H1 (cell line): ENCODE results near the gene PRKCD. TPM values are rescaled to one million over a fixed set of nuclear protein-coding genes. Genes with fewer than 3 reads are reported as not detected.

Experiments used
- CTCF ChIA-PET: fragments of 300-600 bp; sonication (Branson Sonifier 250); formaldehyde crosslinking; loops from one replicate; lab custom pipeline; 2021; ENCODE audit not compliant: partially characterized antibody; lab: Charles Lee
- POLR2A ChIA-PET: fragments of 300-600 bp; sonication (Branson Sonifier 250); formaldehyde crosslinking; loops from one replicate; lab custom pipeline; 2021; ENCODE audit warnings: inconsistent platforms; ENCODE audit not compliant: partially characterized antibody; lab: Charles Lee
- DNase-seq, 2 experiments: peaks; one replicate each; pipeline versions ENCODE4 v3.0.0 to v3.0.0-alpha.2; 2010 to 2022; ENCODE audit warnings: low spot score in 2 of 2, low read depth in 1 of 2, mixed read lengths in 1 of 2
- FAIRE-seq: peaks from 2 replicates; lab custom pipeline; 2011; peaks lifted over from hg19 to GRCh38; lab: Jason Lieb, UNC
- H2AFZ ChIP-seq: 2 replicates; pipeline ENCODE4 v1.8.1; 2012; ENCODE audit warnings: low read length, inconsistent platforms
- H2AK5ac ChIP-seq: 2 replicates; pipeline ENCODE4 v1.6.1; 2013; ENCODE audit warnings: low read depth, low read length
- H2BK120ac ChIP-seq: replicated peaks from 2 replicates; pipeline ENCODE3; 2013; ENCODE audit warnings: low read depth, low read length, inconsistent platforms
- H2BK12ac ChIP-seq: 2 replicates; pipeline ENCODE4 v1.6.1; 2013; ENCODE audit warnings: low read depth, low read length
- H2BK15ac ChIP-seq: 2 replicates; pipeline ENCODE4 v1.6.1; 2013; ENCODE audit warnings: low read length
- H2BK20ac ChIP-seq: 2 replicates; pipeline ENCODE4 v1.6.1; 2013; ENCODE audit warnings: low read length
- H2BK5ac ChIP-seq: 2 replicates; pipeline ENCODE4 v1.6.1; 2013; ENCODE audit warnings: low read depth, low read length
- H3K14ac ChIP-seq: 2 replicates; pipeline ENCODE4 v1.6.1; 2013; ENCODE audit warnings: inconsistent platforms; ENCODE audit not compliant: insufficient read length
- H3K18ac ChIP-seq: 2 replicates; pipeline ENCODE4 v1.6.1; 2013; ENCODE audit warnings: low read length; ENCODE audit errors: extremely low read depth
- H3K23ac ChIP-seq: 2 replicates; pipeline ENCODE4 v1.6.1; 2013; ENCODE audit warnings: inconsistent platforms; ENCODE audit not compliant: insufficient read length
- H3K23me2 ChIP-seq: 2 replicates; pipeline ENCODE4 v1.6.1; 2013; ENCODE audit warnings: low read depth, low read length
- H3K27ac ChIP-seq: 2 replicates; pipeline ENCODE4 v1.6.1; 2011; ENCODE audit warnings: low read depth, low read length, inconsistent platforms
- H3K27me3 ChIP-seq, 4 experiments: replicated peaks in 1 of 4; 1 replicate in 1 of 4; 2 replicates in 3 of 4; pipeline versions ENCODE4 v1.6.1 to v1.8.1; 2011 to 2013; ENCODE audit warnings: low read length in 3 of 4, mild to moderate bottlenecking in 3 of 4, inconsistent platforms in 2 of 4, mixed read lengths in 2 of 4, moderate library complexity in 1 of 4; ENCODE audit not compliant: control insufficient read depth in 3 of 4, insufficient read depth in 3 of 4; ENCODE audit errors: extremely low read depth in 1 of 4
- H3K36me3 ChIP-seq, 4 experiments: 2 replicates each; pipeline versions ENCODE4 v1.6.1 to v1.8.1; 2011 to 2013; ENCODE audit warnings: mild to moderate bottlenecking in 4 of 4, low read length in 3 of 4, moderate library complexity in 2 of 4, control low read depth in 1 of 4, inconsistent platforms in 1 of 4; ENCODE audit not compliant: insufficient read depth in 4 of 4, control insufficient read depth in 2 of 4
- H3K4ac ChIP-seq: replicated peaks from 2 replicates; pipeline ENCODE3; 2013; ENCODE audit warnings: low read length, low read depth, mixed read lengths, inconsistent platforms; ENCODE audit not compliant: insufficient read length
- H3K4me1 ChIP-seq, 4 experiments: replicated peaks in 1 of 4; 1 replicate in 1 of 4; 2 replicates in 3 of 4; pipeline versions ENCODE4 v1.6.1 to v1.8.1; 2011 to 2013; ENCODE audit warnings: low read length in 3 of 4, inconsistent platforms in 2 of 4, mixed read lengths in 1 of 4; ENCODE audit not compliant: insufficient read depth in 4 of 4, control insufficient read depth in 3 of 4
- H3K4me2 ChIP-seq, 2 experiments: 2 replicates each; pipeline versions ENCODE4 v1.6.1 to v1.8.1; 2011 to 2013; ENCODE audit warnings: low read depth in 2 of 2, low read length in 2 of 2, control low read depth in 1 of 2, inconsistent platforms in 1 of 2, mild to moderate bottlenecking in 1 of 2; ENCODE audit not compliant: insufficient read depth in 1 of 2
- H3K4me3 ChIP-seq, 4 experiments: fragments of 200-600, 300-600 bp in 1 of 4; sonication (generic), shearing (Covaris generic), sonication (Bioruptor Twin) in 1 of 4; 2 replicates each; pipeline versions ENCODE4 v1.5.1 to v1.8.1; 2011 to 2016; ENCODE audit warnings: low read length in 4 of 4, low read depth in 3 of 4, control low read depth in 2 of 4, inconsistent platforms in 2 of 4, mild to moderate bottlenecking in 2 of 4, mixed read lengths in 1 of 4, moderate library complexity in 1 of 4; ENCODE audit not compliant: insufficient read depth in 2 of 4; ENCODE audit errors: extremely low read depth in 1 of 4
- H3K56ac ChIP-seq: replicated peaks from 2 replicates; pipeline ENCODE3; 2013; ENCODE audit warnings: low read depth, mild to moderate bottlenecking, mixed read lengths, low read length, inconsistent platforms; ENCODE audit not compliant: insufficient read length
- H3K79me1 ChIP-seq: 2 replicates; pipeline ENCODE4 v1.6.1; 2013; ENCODE audit warnings: low read depth, low read length, control low read depth
- H3K79me2 ChIP-seq, 2 experiments: 2 replicates each; pipeline versions ENCODE4 v1.6.1 to v1.8.1; 2012 to 2013; ENCODE audit warnings: low read length in 2 of 2, mild to moderate bottlenecking in 2 of 2, inconsistent platforms in 1 of 2; ENCODE audit not compliant: insufficient read depth in 2 of 2, control insufficient read depth in 1 of 2
- H3K9ac ChIP-seq, 4 experiments: replicated peaks in 1 of 4; 1 replicate in 1 of 4; 2 replicates in 3 of 4; pipeline versions ENCODE4 v1.6.1 to v1.8.1; 2011 to 2013; ENCODE audit warnings: low read depth in 3 of 4, low read length in 3 of 4, control low read depth in 2 of 4, mild to moderate bottlenecking in 2 of 4, moderate library complexity in 2 of 4, inconsistent platforms in 1 of 4; ENCODE audit errors: extremely low read depth in 1 of 4
- H3K9me3 ChIP-seq, 2 experiments: 2 replicates each; pipeline versions ENCODE4 v1.6.1 to v1.8.1; 2012 to 2013; ENCODE audit warnings: mild to moderate bottlenecking in 2 of 2, moderate library complexity in 2 of 2, control low read depth in 1 of 2, inconsistent platforms in 1 of 2, low read depth in 1 of 2, low read length in 1 of 2, mixed read lengths in 1 of 2; ENCODE audit not compliant: insufficient read depth in 2 of 2
- H4K20me1 ChIP-seq, 2 experiments: replicated peaks in 1 of 2; 2 replicates each; pipeline versions ENCODE3 to v1.8.1; 2011 to 2013; ENCODE audit warnings: inconsistent platforms in 2 of 2, low read length in 2 of 2, mild to moderate bottlenecking in 1 of 2; ENCODE audit not compliant: insufficient read depth in 2 of 2, control insufficient read depth in 1 of 2
- H4K5ac ChIP-seq: 2 replicates; pipeline ENCODE4 v1.6.1; 2013; ENCODE audit warnings: low read length, low read depth, mixed read lengths, inconsistent platforms; ENCODE audit not compliant: insufficient read length
- H4K8ac ChIP-seq: 2 replicates; pipeline ENCODE4 v1.8.0; 2013; ENCODE audit warnings: mild to moderate bottlenecking, moderate library complexity, low read length, inconsistent platforms; ENCODE audit not compliant: insufficient read depth; ENCODE audit errors: extremely low read depth
- H4K91ac ChIP-seq: replicated peaks from 2 replicates; pipeline ENCODE3; 2013; ENCODE audit warnings: low read length, mixed read lengths, inconsistent platforms; ENCODE audit not compliant: insufficient read length
- BACH1 ChIP-seq: IDR thresholded peaks from 2 replicates; pipeline ENCODE4 v1.6.1; 2012; ENCODE audit warnings: low read length, improper control_type of control experiment
- CHD1 ChIP-seq: IDR thresholded peaks from 2 replicates; pipeline ENCODE4 v1.6.1; 2012; ENCODE audit warnings: low read depth, low read length, improper control_type of control experiment
- CHD2 ChIP-seq: IDR thresholded peaks from 2 replicates; pipeline ENCODE4 v1.6.1; 2012; ENCODE audit warnings: low read length, improper control_type of control experiment
- GABPA ChIP-seq: IDR thresholded peaks from 2 replicates; pipeline ENCODE4 v1.6.1; 2011; ENCODE audit warnings: mild to moderate bottlenecking, low read length, moderate library complexity, borderline replicate concordance; ENCODE audit not compliant: insufficient read depth
- KDM1A ChIP-seq: fragments of 200-600, 300-600 bp; sonication (generic); IDR thresholded peaks from 2 replicates; pipeline ENCODE4 v1.7.1; 2016; ENCODE audit warnings: mild to moderate bottlenecking, low read length, borderline replicate concordance
- KDM5A ChIP-seq: fragments of 200-600 bp; IDR thresholded peaks from 2 replicates; pipeline ENCODE4 v1.7.1; 2012; ENCODE audit warnings: mild to moderate bottlenecking, low read length, inconsistent platforms, mixed read lengths
- MAX ChIP-seq: IDR thresholded peaks from 2 replicates; pipeline ENCODE4 v1.6.1; 2012; ENCODE audit warnings: inconsistent platforms
- NRF1 ChIP-seq: IDR thresholded peaks from 2 replicates; pipeline ENCODE4 v1.6.1; 2011; ENCODE audit warnings: mild to moderate bottlenecking, low read depth, low read length, improper control_type of control experiment
- SAP30 ChIP-seq: fragments of 300-600 bp; sonication (generic); IDR thresholded peaks from 2 replicates; pipeline ENCODE4 v1.7.1; 2012; ENCODE audit warnings: low read length, moderate library complexity, mild to moderate bottlenecking, inconsistent platforms; ENCODE audit not compliant: insufficient read depth, insufficient replicate concordance
- TAF1 ChIP-seq: IDR thresholded peaks from 2 replicates; pipeline ENCODE4 v1.6.1; 2011; ENCODE audit warnings: mild to moderate bottlenecking, low read depth, low read length
- TCF12 ChIP-seq: IDR thresholded peaks from 2 replicates; pipeline ENCODE4 v1.6.1; 2011; ENCODE audit warnings: low read depth, mild to moderate bottlenecking, low read length
- WGBS, 2 experiments: shearing (Covaris generic) in 1 of 2; methylation state at CpG; one replicate each; pipeline versions ENCODE4 v1.1.6 to v1.1.7; 2013 to 2015; ENCODE audit warnings: low lambda C conversion rate in 2 of 2, mixed read lengths in 2 of 2, inconsistent platforms in 1 of 2, low coverage in 1 of 2, missing lambda C conversion rate in 1 of 2; ENCODE audit not compliant: insufficient replicate concordance in 2 of 2, insufficient coverage in 1 of 2, insufficient read length in 1 of 2; ENCODE audit errors: extremely low coverage in 1 of 2, missing lambda C conversion rate in 1 of 2; 5-methylcytosine and 5-hydroxymethylcytosine counted together
- polyA plus RNA-seq, 7 experiments: library from polyadenylated mRNA; depleted of rRNA in 3 of 7; stranded (reverse) in 5 of 7; unstranded in 2 of 7; fragments of >200 nt in 5 of 7; fragments of 200-250 nt in 2 of 7; gene quantifications; 1 replicate in 5 of 7; 2 replicates in 1 of 7; 4 replicates in 1 of 7; pipeline versions ENCODE4 v1.2.1 to v1.2.3, GENCODE V29; 2011 to 2013; ENCODE audit warnings: missing spikeins in 2 of 7, mixed read lengths in 2 of 7
- total RNA-seq: library from RNA; stranded (reverse); fragmentation: NEBNext Ultra II Directional; extraction: Animal tissue kit (Norgen Biotek cat#: 25700); gene quantifications from 2 replicates; pipeline ENCODE4 v1.2.1, GENCODE V29; 2021

Gene PRKCD
- total and polyA plus RNA-seq, 2 of the 8 experiments (the other 6 are each of a cell fraction or from before 2014, with no cell fraction given): 22.6 to 23.9 TPM

- FAIRE-seq: no peak
- 87% methylated on average over 3 of the region's 3 CpGs; no CpG with 5 or more reads in 1 of the 2 experiments for WGBS, 2 experiments
- TF ChIP-seq NRF1 (no peak), MAX (no peak), TCF12 (no peak), TAF1 (no peak), KDM5A (no peak), KDM1A (no peak), GABPA (no peak), CHD1 (no peak), CHD2 (no peak), BACH1 (no peak), SAP30 (no peak)
Observed at GRCh38 chr3:53157974-53158580, 2.9 kb upstream of the PRKCD start.

More at GRCh38 chr3:53157974-53158580, 2.9 kb upstream of the PRKCD start:
- no peak overlapping the region for H3K9ac ChIP-seq
- DNase-seq: no peak
- H4K91ac ChIP-seq: no peak overlapping the region
- H2AK5ac ChIP-seq: peak overlapping the region; percentile 45; the same call in 1 of the 2 replicates
- H2AFZ ChIP-seq: no peak overlapping the region
- ChIA-PET POLR2A (interaction anchor here (0.8 to 7.4 kb wide), 5 partner anchors 8 to 64 kb away, joined by 3 to 56 read pairs (median 3); no protein-coding TSS in a partner anchor), CTCF (interaction anchor here (0.6 to 4.0 kb wide), 10 partner anchors 10 to 180 kb away, joined by 3 to 30 read pairs (median 6); no protein-coding TSS in a partner anchor)
- H3K4ac ChIP-seq: no peak overlapping the region
- no peak overlapping the region for H2BK120ac ChIP-seq
- H3K18ac ChIP-seq: no peak overlapping the region
- peak overlapping the region; percentile 63; the same call in 1 of the 2 replicates for H2BK15ac ChIP-seq
- peak overlapping the region; percentile 44; the same call in 1 of the 2 replicates for H2BK12ac ChIP-seq
- peaks cover 13% of the 10 kb centered on the region for H3K23me2 ChIP-seq
- H3K36me3 ChIP-seq: no peaks in the 10 kb centered on the region
- H4K20me1 ChIP-seq: peaks cover 3 to 8% of the 10 kb centered on the region in 2 experiments
- no peak overlapping the region for H3K56ac ChIP-seq
- no peak overlapping the region for H3K4me2 ChIP-seq
- H3K4me1 ChIP-seq: peaks cover 3 to 32% (median 20%) of the 10 kb centered on the region in 4 experiments
- H4K5ac ChIP-seq: no peak overlapping the region
- no peak overlapping the region for H3K14ac ChIP-seq
- H4K8ac ChIP-seq: no peak overlapping the region
- no peak overlapping the region for H2BK5ac ChIP-seq
- H3K79me1 ChIP-seq: peaks cover 6% of the 10 kb centered on the region
- no peak overlapping the region for H3K23ac ChIP-seq
- no peak overlapping the region for H2BK20ac ChIP-seq
- H3K27ac ChIP-seq: no peak overlapping the region
- no peaks in the 10 kb centered on the region for H3K9me3 ChIP-seq
- no peak overlapping the region for H3K4me3 ChIP-seq
- H3K27me3 ChIP-seq: peaks cover 0 to 17% (median 6%) of the 10 kb centered on the region in 4 experiments; a peak in 3 of 7 replicates
- peaks cover 0 to 9% of the 10 kb centered on the region in 2 experiments; a peak in 1 of 4 replicates for H3K79me2 ChIP-seq
